Vagina (tissue), 2 donors: ENCODE results near the gene WDR7. TPM values are rescaled to one million over a fixed set of nuclear protein-coding genes. Genes with fewer than 3 reads are reported as not detected.

Experiments used
- DNase-seq, 2 donors: peaks; one replicate each; pipeline ENCODE4 v3.0.0-alpha.2; 2017; ENCODE audit errors: extremely low spot score in 2 of 2
- H3K27ac ChIP-seq: fragments of 200-600 bp; sonication (generic); one replicate; pipeline ENCODE4 v1.5.1; 2019
- H3K27me3 ChIP-seq: fragments of 200-600 bp; sonication (generic); one replicate; pipeline ENCODE4 v1.5.1; 2019
- H3K36me3 ChIP-seq, 2 donors: fragments of 200-600 bp; sonication (generic); one replicate each; pipeline ENCODE4 v1.5.1; 2017 to 2019
- H3K4me1 ChIP-seq: fragments of 200-600 bp; sonication (generic); one replicate; pipeline ENCODE4 v1.5.1; 2019
- H3K4me3 ChIP-seq, 2 donors: fragments of 200-600 bp; sonication (generic); 1 replicate in 1 of 2; 2 replicates in 1 of 2; pipeline ENCODE4 v1.5.1; 2016 to 2019
- H3K9me3 ChIP-seq: fragments of 200-600 bp; sonication (generic); one replicate; pipeline ENCODE4 v1.5.1; 2019
- CTCF ChIP-seq, 3 experiments: fragments of 450-650 bp in 2 of 3; fragments of 200-600 bp in 1 of 3; sonication (generic) in 1 of 3; IDR thresholded peaks; one replicate each; pipeline ENCODE4 v1.5.1; 2017 to 2019; ENCODE audit warnings: antibody characterized with exemption in 3 of 3, mild to moderate bottlenecking in 2 of 3, moderate library complexity in 2 of 3
- POLR2A ChIP-seq, 2 donors: fragments of 450-650 bp; IDR thresholded peaks; one replicate each; pipeline ENCODE4 v1.6.1; 2017; ENCODE audit warnings: antibody characterized with exemption in 2 of 2, mild to moderate bottlenecking in 2 of 2, moderate library complexity in 2 of 2
- POLR2AphosphoS5 ChIP-seq, 2 donors: sonication (generic); formaldehyde crosslinking; IDR thresholded peaks; one replicate each; pipeline ENCODE4 v1.9.0; 2017; ENCODE audit warnings: antibody characterized with exemption in 2 of 2, mild to moderate bottlenecking in 2 of 2, low read depth in 1 of 2; ENCODE audit not compliant: insufficient read depth in 1 of 2
- intact Hi-C: fragments of 100-400 bp; cut with DNase I; formaldehyde crosslinking; loops from one replicate; pipeline ENCODE4 v1.15.1; 2023
- total RNA-seq: library from RNA; depleted of rRNA; stranded (reverse); fragments of >200 nt; gene quantifications from one replicate; pipeline ENCODE4 v1.2.3, GENCODE V29; 2016

Gene WDR7
- total RNA-seq, 1 donor from 2014 or later: 26.3 TPM

GRCh38 chr18:56672981-56673380 is 21.8 kb downstream of the WDR7 start:
- Histone ChIP-seq H3K36me3 (peaks cover 0 to 14% of the 10 kb centered on the region in 2 donors), H3K9me3 (no peaks in the 10 kb centered on the region), H3K27me3 (no peaks in the 10 kb centered on the region), H3K4me1 (no peaks in the 10 kb centered on the region), H3K27ac (no peak overlapping the region), H3K4me3 (no peak overlapping the region)
- intact Hi-C loops: no loop called here
- no peak for TF ChIP-seq POLR2A (IDR thresholded peaks at IDR 0.05)
- no peak for TF ChIP-seq CTCF (IDR thresholded peaks at IDR 0.05)
- TF ChIP-seq POLR2AphosphoS5 (IDR thresholded peaks at IDR 0.05; ENCODE audit: insufficient read depth in 1 of 2, low read depth in 1 of 2): no peak
- DNase-seq: no peak

GRCh38 chr18:56676639-56677038 is 25.5 kb downstream of the WDR7 start:
- H3K27ac ChIP-seq: no peak overlapping the region
- H3K9me3 ChIP-seq: no peaks in the 10 kb centered on the region
- H3K27me3 ChIP-seq: no peaks in the 10 kb centered on the region
- intact Hi-C loops: no loop called here
- peaks cover 0 to 14% of the 10 kb centered on the region in 2 donors for H3K36me3 ChIP-seq
- no peaks in the 10 kb centered on the region for H3K4me1 ChIP-seq
- H3K4me3 ChIP-seq: no peak overlapping the region
- TF ChIP-seq CTCF (IDR thresholded peaks at IDR 0.05) (no peak), POLR2A (IDR thresholded peaks at IDR 0.05) (no peak), POLR2AphosphoS5 (IDR thresholded peaks at IDR 0.05; ENCODE audit: insufficient read depth in 1 of 2, low read depth in 1 of 2) (no peak)
- DNase-seq: no peak

- Histone ChIP-seq H3K27me3 (no peaks in the 10 kb centered on the region), H3K27ac (no peak overlapping the region), H3K36me3 (peaks cover 0 to 5% of the 10 kb centered on the region in 2 donors), H3K4me1 (no peaks in the 10 kb centered on the region), H3K4me3 (no peak overlapping the region), H3K9me3 (no peaks in the 10 kb centered on the region)
- TF ChIP-seq POLR2AphosphoS5 (IDR thresholded peaks at IDR 0.05; ENCODE audit: insufficient read depth in 1 of 2, low read depth in 1 of 2): no peak
- no peak for TF ChIP-seq CTCF (IDR thresholded peaks at IDR 0.05)
- TF ChIP-seq POLR2A (IDR thresholded peaks at IDR 0.05): no peak
- intact Hi-C loops: no loop called here
- DNase-seq: no peak
Measured at GRCh38 chr18:56678836-56679565, 27.8 kb downstream of the WDR7 start.

- H3K4me1 ChIP-seq: no peaks in the 10 kb centered on the region
- no peak for DNase-seq
- no peak for TF ChIP-seq POLR2A (IDR thresholded peaks at IDR 0.05)
- TF ChIP-seq CTCF (IDR thresholded peaks at IDR 0.05): no peak
- no peak for TF ChIP-seq POLR2AphosphoS5 (IDR thresholded peaks at IDR 0.05; ENCODE audit: insufficient read depth in 1 of 2, low read depth in 1 of 2)
- no peak overlapping the region for H3K27ac ChIP-seq
- no peak overlapping the region for H3K4me3 ChIP-seq
- H3K27me3 ChIP-seq: no peaks in the 10 kb centered on the region
- no peaks in the 10 kb centered on the region for H3K9me3 ChIP-seq
- H3K36me3 ChIP-seq: peaks cover 0 to 13% of the 10 kb centered on the region in 2 donors
- intact Hi-C loops: no loop called here
Measured at GRCh38 chr18:56684277-56684676, 33.1 kb downstream of the WDR7 start.

GRCh38 chr18:56691530-56691929 is 40.4 kb downstream of the WDR7 start:
- no peak for DNase-seq

More at GRCh38 chr18:56691530-56691929, 40.4 kb downstream of the WDR7 start:
- no peak for TF ChIP-seq POLR2AphosphoS5 (IDR thresholded peaks at IDR 0.05; ENCODE audit: insufficient read depth in 1 of 2, low read depth in 1 of 2)
- no peak for TF ChIP-seq POLR2A (IDR thresholded peaks at IDR 0.05)
- TF ChIP-seq CTCF (IDR thresholded peaks at IDR 0.05): no peak
- H3K36me3 ChIP-seq: peaks cover 0 to 15% of the 10 kb centered on the region in 2 donors
- no peaks in the 10 kb centered on the region for H3K9me3 ChIP-seq
- no peaks in the 10 kb centered on the region for H3K27me3 ChIP-seq
- intact Hi-C loops: no loop called here
- H3K27ac ChIP-seq: no peak overlapping the region
- no peaks in the 10 kb centered on the region for H3K4me1 ChIP-seq
- H3K4me3 ChIP-seq: no peak overlapping the region
